GM12875 (cell line): ENCODE results near the gene FBXO39.

Source experiments
- H3K4me3 ChIP-seq: one replicate; pipeline ENCODE4 v1.5.1; 2011; ENCODE audit warnings: low read depth, low read length, control low read depth
- CTCF ChIP-seq: IDR thresholded peaks from 2 replicates; pipeline ENCODE4 v1.5.1; 2011; ENCODE audit warnings: low read depth, mild to moderate bottlenecking, control low read depth, inconsistent platforms, low read length, moderate library complexity, borderline replicate concordance; ENCODE audit not compliant: insufficient read depth

FBXO39 gene

GRCh38 chr17:6831661-6832263 lies 55.7 kb downstream of the FBXO39 start, which contains the start of gene TEKT1:
Gene TEKT1 (minus strand): TSS chr17:6831729. CDS start chr17:6830376, 1,353 bp downstream.
- TF ChIP-seq CTCF, result no peak
- peak within 1 kb of the TSS; percentile 43 for H3K4me3 ChIP-seq
